ENCODE data around the gene LRRC71. TPM values are rescaled to one million over a fixed set of nuclear protein-coding genes. Genes with fewer than 3 reads are reported as not detected.

LRRC71 gene
- polyA plus RNA-seq, 4 donors, result 0.07 to 0.13 TPM; not detected in 2

DNA sequence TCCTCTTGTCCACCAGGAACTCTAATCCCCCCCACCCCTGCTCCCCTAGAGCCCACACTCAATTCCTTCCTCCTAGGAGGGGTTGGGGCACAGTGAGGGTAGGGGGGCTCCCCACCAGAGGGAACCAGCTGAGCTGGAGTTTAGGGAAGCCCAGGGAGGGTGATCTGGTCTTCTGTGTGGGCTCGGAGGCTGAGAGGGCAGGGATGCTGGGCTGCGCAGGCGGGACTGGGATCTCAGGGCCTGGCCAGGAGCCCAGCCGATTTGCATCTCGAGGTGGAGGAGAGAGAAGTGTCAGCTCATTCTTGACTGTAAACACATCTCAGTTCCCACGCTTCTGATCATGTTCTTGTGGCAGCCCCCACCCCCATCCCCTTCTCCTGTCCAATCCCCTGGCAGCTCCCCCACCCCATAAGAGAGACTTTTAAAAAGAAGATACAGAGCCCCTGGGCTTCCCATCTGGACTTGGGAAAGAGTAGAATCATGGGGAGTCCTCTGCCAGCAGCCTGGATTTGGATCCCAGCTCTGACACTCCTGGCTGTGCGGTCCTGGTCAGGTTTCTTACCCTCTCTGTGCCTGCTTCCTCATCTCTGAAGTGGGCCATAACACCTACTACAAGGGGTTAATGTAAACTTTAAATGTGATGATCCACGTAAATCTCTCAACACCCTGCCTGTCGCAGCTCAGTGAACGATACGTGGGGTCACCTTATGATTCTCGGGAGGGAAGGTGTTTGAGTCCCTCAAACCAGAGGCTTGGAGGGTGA is 20.3 kb upstream of the LRRC71 start:
- Histone ChIP-seq H3K4me1 (ENCODE audit: control insufficient read depth in 3 of 3, insufficient read depth in 2 of 3, low read depth in 1 of 3, low read length in 2 of 3) (peaks cover 0 to 8% (median 0%) of the 10 kb centered on the region in 3 donors), H3K27ac (ENCODE audit: low read depth in 1 of 3, low read length in 2 of 3) (no peak overlapping the region), H3K36me3 (ENCODE audit: control insufficient read depth in 3 of 3, insufficient read depth in 2 of 3, low read depth in 1 of 3, low read length in 3 of 3) (peaks cover 0 to 4% (median 0%) of the 10 kb centered on the region in 3 donors), H3K4me3 (ENCODE audit: low read depth in 1 of 3, low read length in 3 of 3) (no peak overlapping the region), H3K9me3 (ENCODE audit: control insufficient read depth in 2 of 2, insufficient read depth in 1 of 2, low read depth in 1 of 2, low read length in 1 of 2) (peaks cover 0 to 2% of the 10 kb centered on the region in 2 donors), H3K27me3 (ENCODE audit: control insufficient read depth in 3 of 3, insufficient read depth in 3 of 3, low read length in 3 of 3) (peaks cover 0 to 62% (median 0%) of the 10 kb centered on the region in 3 donors)
- 58 to 64% (median 62%) methylated on average over 12 of the region's 12 CpGs for WGBS, 3 donors
- DNase-seq, result no peak
- FAIRE-seq, result no peak

DNA sequence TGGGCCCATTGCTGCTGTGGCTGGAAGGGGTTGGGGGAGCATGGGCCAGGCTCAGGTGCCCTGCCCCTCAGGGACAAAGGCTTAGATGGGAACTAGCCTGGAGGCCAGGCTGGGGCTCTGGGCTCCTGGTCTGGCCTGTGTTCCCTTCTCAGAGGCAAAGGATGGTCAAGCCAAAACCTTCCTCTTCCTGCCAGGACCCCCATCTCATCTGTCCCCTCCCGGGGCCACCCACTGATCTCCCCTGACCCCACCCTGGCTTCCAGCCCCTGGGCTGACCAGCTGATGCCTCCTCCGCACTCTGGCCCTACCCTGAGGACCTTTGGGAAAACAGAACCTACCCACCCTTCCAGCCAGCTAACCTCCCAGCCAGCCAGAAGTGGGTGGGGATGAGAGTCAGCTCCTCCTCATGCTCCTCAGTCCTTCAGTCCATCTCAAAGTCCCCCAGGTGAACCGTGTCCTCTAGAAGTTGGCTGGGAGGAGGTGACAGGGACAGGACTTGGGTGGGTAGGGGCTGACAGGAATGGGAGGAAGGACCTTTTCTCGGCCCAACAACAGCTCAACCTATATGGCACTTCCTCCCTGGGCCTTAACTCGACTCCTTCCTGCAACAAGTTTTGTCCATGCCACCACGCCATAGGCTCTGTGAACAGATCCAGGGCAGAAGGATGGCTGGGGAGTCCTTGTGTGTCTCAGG is 19.4 kb upstream of the LRRC71 start:
- 38 to 61% (median 49%) methylated on average over 6 of the region's 6 CpGs for WGBS, 3 donors
- H3K36me3 ChIP-seq (ENCODE audit: control insufficient read depth in 3 of 3, insufficient read depth in 2 of 3, low read depth in 1 of 3, low read length in 3 of 3), result peaks cover 0 to 4% (median 0%) of the 10 kb centered on the region in 3 donors
- peaks cover 0 to 6% (median 0%) of the 10 kb centered on the region in 3 donors for H3K4me1 ChIP-seq (ENCODE audit: control insufficient read depth in 3 of 3, insufficient read depth in 2 of 3, low read depth in 1 of 3, low read length in 2 of 3)
- FAIRE-seq (no peak), DNase-seq (no peak)
- H3K27ac ChIP-seq (ENCODE audit: low read depth in 1 of 3, low read length in 2 of 3), result no peak overlapping the region
- peaks cover 0 to 2% of the 10 kb centered on the region in 2 donors for H3K9me3 ChIP-seq (ENCODE audit: control insufficient read depth in 2 of 2, insufficient read depth in 1 of 2, low read depth in 1 of 2, low read length in 1 of 2)
- no peak overlapping the region for H3K4me3 ChIP-seq (ENCODE audit: low read depth in 1 of 3, low read length in 3 of 3)
- H3K27me3 ChIP-seq (ENCODE audit: control insufficient read depth in 3 of 3, insufficient read depth in 3 of 3, low read length in 3 of 3), result peaks cover 0 to 61% (median 0%) of the 10 kb centered on the region in 3 donors

DNA sequence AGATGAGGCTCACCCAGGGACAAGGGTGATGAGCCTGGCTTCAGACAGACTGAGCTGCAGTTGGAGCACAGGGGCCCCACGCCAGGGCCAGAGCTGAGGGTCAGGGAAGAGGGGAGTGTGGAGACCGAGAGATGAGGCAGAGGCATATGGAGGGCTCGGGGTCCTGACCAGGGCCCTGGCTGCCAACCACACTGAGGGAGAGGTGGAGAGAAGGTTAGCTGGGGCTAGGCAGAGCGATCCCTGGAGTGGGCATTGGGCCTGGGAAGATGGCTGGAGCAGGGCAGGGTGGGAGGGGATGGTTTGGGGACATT is 18.9 kb upstream of the LRRC71 start:
- Histone ChIP-seq H3K4me1 (ENCODE audit: control insufficient read depth in 3 of 3, insufficient read depth in 2 of 3, low read depth in 1 of 3, low read length in 2 of 3) (peaks cover 0 to 6% (median 0%) of the 10 kb centered on the region in 3 donors), H3K27ac (ENCODE audit: low read depth in 1 of 3, low read length in 2 of 3) (no peak overlapping the region), H3K27me3 (ENCODE audit: control insufficient read depth in 3 of 3, insufficient read depth in 3 of 3, low read length in 3 of 3) (peaks cover 0 to 63% (median 0%) of the 10 kb centered on the region in 3 donors), H3K4me3 (ENCODE audit: low read depth in 1 of 3, low read length in 3 of 3) (no peak overlapping the region), H3K36me3 (ENCODE audit: control insufficient read depth in 3 of 3, insufficient read depth in 2 of 3, low read depth in 1 of 3, low read length in 3 of 3) (peaks cover 0 to 4% (median 0%) of the 10 kb centered on the region in 3 donors), H3K9me3 (ENCODE audit: control insufficient read depth in 2 of 2, insufficient read depth in 1 of 2, low read depth in 1 of 2, low read length in 1 of 2) (peaks cover 0 to 2% of the 10 kb centered on the region in 2 donors)
- DNase-seq (no peak), FAIRE-seq (no peak)
- WGBS, 3 donors, result 79 to 90% (median 90%) methylated on average over 4 of the region's 4 CpGs

DNA sequence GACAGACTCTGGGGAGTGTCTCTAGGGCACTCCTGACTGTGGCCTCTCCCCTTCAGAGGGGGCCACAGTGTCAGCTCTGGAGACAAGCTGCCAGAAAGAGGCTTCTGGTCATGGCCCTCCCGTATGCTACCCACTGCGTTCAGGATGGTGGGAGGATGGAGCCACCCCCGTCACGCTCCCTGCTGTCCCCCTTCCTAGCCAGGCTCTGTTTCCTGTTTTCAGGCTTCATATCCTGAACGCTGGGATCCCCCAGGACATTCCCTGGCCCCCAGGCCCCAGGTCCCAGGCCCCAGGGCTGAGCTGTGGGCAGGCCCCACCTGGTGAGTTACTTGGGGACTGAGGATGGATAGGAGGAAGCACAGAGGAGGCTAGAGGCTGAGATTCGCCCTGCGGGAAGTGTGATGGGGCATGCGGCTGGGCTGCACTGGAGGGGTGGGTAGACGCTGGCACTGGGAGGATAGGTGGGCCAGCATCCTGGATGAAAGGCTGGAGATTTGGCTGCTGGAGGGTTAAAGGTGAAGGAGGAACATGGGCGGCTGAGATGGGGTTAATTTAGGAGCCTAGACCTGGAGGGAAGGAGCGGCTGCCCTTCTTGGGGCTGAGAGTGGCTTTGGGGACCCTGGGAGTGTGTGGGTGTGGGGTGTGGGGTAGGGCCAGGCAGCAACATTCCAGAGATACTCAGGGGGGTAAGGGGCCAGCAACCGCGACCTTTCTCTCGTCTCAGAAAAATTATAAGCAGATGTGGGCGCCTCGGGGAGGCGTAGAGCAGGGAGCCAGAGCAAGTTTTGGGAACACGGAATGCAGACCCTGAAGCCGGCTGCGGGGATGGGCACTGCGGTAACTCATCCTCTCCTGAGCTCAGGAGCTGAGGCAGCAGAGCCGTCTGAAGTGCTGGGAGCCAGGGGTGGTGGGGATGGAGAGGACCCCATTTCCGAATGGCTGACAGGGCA is 18.2 kb upstream of the LRRC71 start:
- FAIRE-seq (no peak), DNase-seq (no peak)
- 70% methylated on average over 20 to 23 of the region's 23 CpGs for WGBS, 3 donors
- Histone ChIP-seq H3K27ac (ENCODE audit: low read depth in 1 of 3, low read length in 2 of 3) (no peak overlapping the region), H3K4me1 (ENCODE audit: control insufficient read depth in 3 of 3, insufficient read depth in 2 of 3, low read depth in 1 of 3, low read length in 2 of 3) (peaks cover 0 to 6% (median 0%) of the 10 kb centered on the region in 3 donors), H3K27me3 (ENCODE audit: control insufficient read depth in 3 of 3, insufficient read depth in 3 of 3, low read length in 3 of 3) (peaks cover 0 to 64% (median 0%) of the 10 kb centered on the region in 3 donors), H3K36me3 (ENCODE audit: control insufficient read depth in 3 of 3, insufficient read depth in 2 of 3, low read depth in 1 of 3, low read length in 3 of 3) (peaks cover 0 to 2% (median 0%) of the 10 kb centered on the region in 3 donors), H3K9me3 (ENCODE audit: control insufficient read depth in 2 of 2, insufficient read depth in 1 of 2, low read depth in 1 of 2, low read length in 1 of 2) (no peaks in the 10 kb centered on the region), H3K4me3 (ENCODE audit: low read depth in 1 of 3, low read length in 3 of 3) (no peak overlapping the region)

DNA sequence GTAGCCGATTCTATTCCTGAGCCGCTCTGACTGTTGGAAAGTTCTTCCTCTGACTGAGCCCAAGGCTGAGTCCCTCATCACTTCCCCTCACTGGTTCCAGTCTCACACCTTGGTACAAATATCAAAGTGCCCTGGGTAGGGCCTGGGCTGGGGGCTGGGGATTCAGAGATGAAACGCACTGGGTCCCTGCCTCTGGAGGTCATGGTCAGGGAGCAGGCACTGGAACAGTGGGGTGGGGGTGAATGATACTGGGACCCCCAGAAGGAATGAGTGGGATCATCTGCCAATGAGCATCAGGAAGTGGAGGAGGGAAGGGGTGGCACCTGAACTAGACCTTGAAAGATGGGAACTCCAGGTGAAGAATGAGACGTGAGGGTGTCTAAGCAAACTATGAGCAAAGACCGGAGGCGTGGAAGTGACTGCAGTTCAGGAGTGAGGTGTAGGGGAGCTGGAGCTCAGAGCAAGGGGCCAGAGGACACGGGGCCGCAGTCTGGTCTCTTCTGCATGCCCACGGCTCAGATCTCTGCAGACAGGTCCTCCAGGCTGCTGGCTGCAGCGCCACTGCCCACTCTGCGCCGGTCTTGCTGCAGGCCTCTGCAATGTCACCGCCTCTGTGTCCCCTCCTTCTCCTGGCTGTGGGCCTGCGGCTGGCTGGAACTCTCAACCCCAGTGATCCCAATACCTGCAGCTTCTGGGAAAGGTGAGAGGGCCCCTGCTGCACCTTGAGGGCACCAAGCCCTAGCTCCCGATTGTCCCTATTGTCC is 16.9 kb upstream of the LRRC71 start:
- FAIRE-seq (no peak), DNase-seq (no peak)
- Histone ChIP-seq H3K36me3 (ENCODE audit: control insufficient read depth in 3 of 3, insufficient read depth in 2 of 3, low read depth in 1 of 3, low read length in 3 of 3) (peaks cover 0 to 2% (median 0%) of the 10 kb centered on the region in 3 donors), H3K27ac (ENCODE audit: low read depth in 1 of 3, low read length in 2 of 3) (peak overlapping the region in 1 of 3 donors; percentile 18), H3K4me3 (ENCODE audit: low read depth in 1 of 3, low read length in 3 of 3) (no peak overlapping the region), H3K4me1 (ENCODE audit: control insufficient read depth in 3 of 3, insufficient read depth in 2 of 3, low read depth in 1 of 3, low read length in 2 of 3) (peaks cover 0 to 12% (median 0%) of the 10 kb centered on the region in 3 donors), H3K27me3 (ENCODE audit: control insufficient read depth in 3 of 3, insufficient read depth in 3 of 3, low read length in 3 of 3) (peaks cover 0 to 70% (median 0%) of the 10 kb centered on the region in 3 donors), H3K9me3 (ENCODE audit: control insufficient read depth in 2 of 2, insufficient read depth in 1 of 2, low read depth in 1 of 2, low read length in 1 of 2) (no peaks in the 10 kb centered on the region)
- WGBS, 3 donors, result 61 to 70% (median 64%) methylated on average over 15 of the region's 15 CpGs

DNA sequence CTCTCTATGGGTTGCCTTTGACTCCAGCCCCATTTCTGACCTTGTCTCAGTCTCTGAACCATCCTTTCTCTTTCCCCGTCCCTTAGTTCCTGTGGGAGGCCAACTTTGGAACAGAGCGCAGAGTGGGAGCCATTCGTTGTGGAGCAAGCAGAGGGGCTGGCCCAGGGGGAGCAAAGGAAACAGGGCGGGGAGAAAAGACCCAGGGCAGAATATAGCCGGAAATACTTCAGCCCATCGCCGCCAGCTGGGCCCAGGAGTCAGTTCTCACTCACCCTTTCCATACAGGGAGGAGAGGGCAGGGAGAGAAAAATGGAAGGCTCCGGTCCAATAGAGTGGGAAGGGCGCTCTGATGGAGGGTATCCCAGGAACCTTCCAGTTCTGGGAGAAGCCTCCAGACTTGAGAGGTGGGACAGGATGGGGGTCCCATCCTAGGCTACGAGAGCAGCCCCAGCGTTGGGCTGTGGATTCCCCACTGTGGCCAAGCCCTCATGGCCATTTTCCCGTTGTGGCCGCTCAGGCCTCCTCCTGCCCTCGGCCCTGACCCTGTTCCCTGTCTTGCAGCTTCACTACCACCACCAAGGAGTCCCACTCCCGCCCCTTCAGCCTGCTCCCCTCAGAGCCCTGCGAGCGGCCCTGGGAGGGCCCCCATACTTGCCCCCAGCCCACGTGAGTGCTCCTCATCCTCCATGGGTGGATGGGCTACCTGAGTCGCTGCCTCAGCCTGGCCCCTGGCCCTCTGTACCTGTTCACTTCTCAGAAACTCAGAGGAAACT is 16.1 kb upstream of the LRRC71 start:
- Histone ChIP-seq H3K27ac (ENCODE audit: low read depth in 1 of 3, low read length in 2 of 3) (peak overlapping the region in 1 of 3 donors; percentile 18), H3K27me3 (ENCODE audit: control insufficient read depth in 3 of 3, insufficient read depth in 3 of 3, low read length in 3 of 3) (peaks cover 0 to 74% (median 0%) of the 10 kb centered on the region in 3 donors), H3K9me3 (ENCODE audit: control insufficient read depth in 2 of 2, insufficient read depth in 1 of 2, low read depth in 1 of 2, low read length in 1 of 2) (no peaks in the 10 kb centered on the region), H3K4me1 (ENCODE audit: control insufficient read depth in 3 of 3, insufficient read depth in 2 of 3, low read depth in 1 of 3, low read length in 2 of 3) (peaks cover 0 to 12% (median 0%) of the 10 kb centered on the region in 3 donors), H3K36me3 (ENCODE audit: control insufficient read depth in 3 of 3, insufficient read depth in 2 of 3, low read depth in 1 of 3, low read length in 3 of 3) (peaks cover 0 to 6% (median 0%) of the 10 kb centered on the region in 3 donors), H3K4me3 (ENCODE audit: low read depth in 1 of 3, low read length in 3 of 3) (no peak overlapping the region)
- DNase-seq, result no peak
- 70 to 78% (median 78%) methylated on average over 18 to 19 of the region's 19 CpGs for WGBS, 3 donors
- FAIRE-seq, result no peak

DNA sequence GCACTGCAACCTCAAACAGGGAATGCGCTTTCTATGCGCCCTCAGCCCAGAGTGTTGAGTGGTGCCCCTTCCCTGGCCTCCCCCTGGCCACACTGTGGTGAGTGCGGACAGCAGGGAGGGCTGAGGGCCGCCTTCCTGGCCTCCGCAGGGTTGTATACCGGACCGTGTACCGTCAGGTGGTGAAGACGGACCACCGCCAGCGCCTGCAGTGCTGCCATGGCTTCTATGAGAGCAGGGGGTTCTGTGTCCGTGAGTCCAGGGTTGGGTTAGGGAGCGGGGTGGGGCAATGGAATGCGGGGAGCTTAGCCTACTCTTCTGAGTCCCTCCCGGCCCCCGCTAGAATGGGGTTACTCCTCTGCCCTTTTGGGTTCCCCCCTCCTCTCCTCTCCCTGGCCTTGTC is 15.3 kb upstream of the LRRC71 start:
- FAIRE-seq, result no peak
- no peak for DNase-seq
- H3K27me3 ChIP-seq (ENCODE audit: control insufficient read depth in 3 of 3, insufficient read depth in 3 of 3, low read length in 3 of 3), result peaks cover 0 to 80% (median 0%) of the 10 kb centered on the region in 3 donors

More for the DNA sequence above, 15.3 kb upstream of the LRRC71 start:
- Histone ChIP-seq H3K9me3 (ENCODE audit: control insufficient read depth in 2 of 2, insufficient read depth in 1 of 2, low read depth in 1 of 2, low read length in 1 of 2) (no peaks in the 10 kb centered on the region), H3K4me3 (ENCODE audit: low read depth in 1 of 3, low read length in 3 of 3) (no peak overlapping the region), H3K36me3 (ENCODE audit: control insufficient read depth in 3 of 3, insufficient read depth in 2 of 3, low read depth in 1 of 3, low read length in 3 of 3) (peaks cover 0 to 6% (median 0%) of the 10 kb centered on the region in 3 donors), H3K27ac (ENCODE audit: low read depth in 1 of 3, low read length in 2 of 3) (no peak overlapping the region), H3K4me1 (ENCODE audit: control insufficient read depth in 3 of 3, insufficient read depth in 2 of 3, low read depth in 1 of 3, low read length in 2 of 3) (peaks cover 0 to 12% (median 0%) of the 10 kb centered on the region in 3 donors)
- WGBS, 3 donors, result 80 to 82% (median 80%) methylated on average over 14 to 16 of the region's 16 CpGs

Measured in small intestine (tissue), 7 donors.